Measurements from ENCODE around the gene ANGPTL4.

Gene ANGPTL4

DNA sequence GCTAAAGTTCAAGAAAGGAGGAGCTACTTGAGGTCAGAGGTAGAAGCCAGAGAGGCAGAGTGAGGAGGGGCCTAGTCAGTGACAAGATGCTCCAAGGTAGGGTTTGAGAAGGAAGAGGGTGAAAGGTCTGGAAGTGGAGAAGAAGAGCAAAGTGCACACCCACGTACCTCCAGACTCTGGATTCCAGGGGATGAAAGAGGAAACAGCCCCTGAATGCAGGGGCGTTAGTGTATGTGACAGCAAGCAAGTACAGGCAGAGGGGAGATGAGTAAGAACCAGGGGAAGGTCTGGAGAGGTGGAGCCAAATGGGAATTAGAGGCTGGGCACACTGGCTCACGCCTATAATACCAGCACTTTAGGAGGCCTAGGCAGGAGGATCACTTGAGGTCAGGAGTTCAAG, 34.0 kb upstream of the ANGPTL4 start:
- no peak for DNase-seq (ENCODE audit: low read depth in 2 of 2)
- TF ChIP-seq, protein P1, sequence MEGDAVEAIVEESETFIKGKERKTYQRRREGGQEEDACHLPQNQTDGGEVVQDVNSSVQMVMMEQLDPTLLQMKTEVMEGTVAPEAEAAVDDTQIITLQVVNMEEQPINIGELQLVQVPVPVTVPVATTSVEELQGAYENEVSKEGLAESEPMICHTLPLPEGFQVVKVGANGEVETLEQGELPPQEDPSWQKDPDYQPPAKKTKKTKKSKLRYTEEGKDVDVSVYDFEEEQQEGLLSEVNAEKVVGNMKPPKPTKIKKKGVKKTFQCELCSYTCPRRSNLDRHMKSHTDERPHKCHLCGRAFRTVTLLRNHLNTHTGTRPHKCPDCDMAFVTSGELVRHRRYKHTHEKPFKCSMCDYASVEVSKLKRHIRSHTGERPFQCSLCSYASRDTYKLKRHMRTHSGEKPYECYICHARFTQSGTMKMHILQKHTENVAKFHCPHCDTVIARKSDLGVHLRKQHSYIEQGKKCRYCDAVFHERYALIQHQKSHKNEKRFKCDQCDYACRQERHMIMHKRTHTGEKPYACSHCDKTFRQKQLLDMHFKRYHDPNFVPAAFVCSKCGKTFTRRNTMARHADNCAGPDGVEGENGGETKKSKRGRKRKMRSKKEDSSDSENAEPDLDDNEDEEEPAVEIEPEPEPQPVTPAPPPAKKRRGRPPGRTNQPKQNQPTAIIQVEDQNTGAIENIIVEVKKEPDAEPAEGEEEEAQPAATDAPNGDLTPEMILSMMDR (IDR thresholded peaks at IDR 0.05; ENCODE audit: low read depth, low read length): no peak
- H3K4me3 ChIP-seq (replicated peaks in 1 of 2; ENCODE audit: low read depth in 2 of 2, low read length in 2 of 2): no peak overlapping the region

DNA sequence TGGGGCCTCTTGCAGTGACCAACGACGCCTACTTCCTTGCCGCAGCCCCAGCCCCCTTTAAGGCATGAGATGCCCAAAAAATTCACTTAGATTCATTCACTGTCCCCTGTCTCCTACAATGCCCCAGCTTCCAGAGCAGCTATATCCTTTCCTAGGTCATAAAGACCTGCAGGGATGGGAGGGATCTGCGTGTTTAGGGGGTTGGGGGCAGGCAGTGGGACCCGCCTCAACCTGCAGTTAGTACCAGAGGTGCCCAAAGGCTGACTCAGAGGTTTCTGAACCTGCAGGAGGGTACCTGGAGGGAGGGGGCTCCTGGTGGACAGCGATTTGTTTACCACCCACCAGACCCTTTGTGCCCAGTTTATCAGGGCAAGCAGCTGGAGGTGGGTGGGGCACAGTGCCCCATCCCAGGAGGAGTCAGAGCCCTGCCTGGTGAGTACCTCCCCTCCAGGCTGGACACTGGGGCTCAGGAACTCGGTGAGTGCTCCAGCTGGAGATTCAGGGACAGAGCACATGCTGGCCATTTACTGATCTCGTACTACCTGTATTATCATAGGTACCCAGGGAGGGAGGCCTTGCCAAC, 32.6 kb upstream of the ANGPTL4 start:
- TF ChIP-seq, protein P1 (IDR thresholded peaks at IDR 0.05; ENCODE audit: low read depth, low read length): no peak
- no peak for DNase-seq (ENCODE audit: low read depth in 2 of 2)
- no peak overlapping the region for H3K4me3 ChIP-seq (replicated peaks in 1 of 2; ENCODE audit: low read depth in 2 of 2, low read length in 2 of 2)

DNA sequence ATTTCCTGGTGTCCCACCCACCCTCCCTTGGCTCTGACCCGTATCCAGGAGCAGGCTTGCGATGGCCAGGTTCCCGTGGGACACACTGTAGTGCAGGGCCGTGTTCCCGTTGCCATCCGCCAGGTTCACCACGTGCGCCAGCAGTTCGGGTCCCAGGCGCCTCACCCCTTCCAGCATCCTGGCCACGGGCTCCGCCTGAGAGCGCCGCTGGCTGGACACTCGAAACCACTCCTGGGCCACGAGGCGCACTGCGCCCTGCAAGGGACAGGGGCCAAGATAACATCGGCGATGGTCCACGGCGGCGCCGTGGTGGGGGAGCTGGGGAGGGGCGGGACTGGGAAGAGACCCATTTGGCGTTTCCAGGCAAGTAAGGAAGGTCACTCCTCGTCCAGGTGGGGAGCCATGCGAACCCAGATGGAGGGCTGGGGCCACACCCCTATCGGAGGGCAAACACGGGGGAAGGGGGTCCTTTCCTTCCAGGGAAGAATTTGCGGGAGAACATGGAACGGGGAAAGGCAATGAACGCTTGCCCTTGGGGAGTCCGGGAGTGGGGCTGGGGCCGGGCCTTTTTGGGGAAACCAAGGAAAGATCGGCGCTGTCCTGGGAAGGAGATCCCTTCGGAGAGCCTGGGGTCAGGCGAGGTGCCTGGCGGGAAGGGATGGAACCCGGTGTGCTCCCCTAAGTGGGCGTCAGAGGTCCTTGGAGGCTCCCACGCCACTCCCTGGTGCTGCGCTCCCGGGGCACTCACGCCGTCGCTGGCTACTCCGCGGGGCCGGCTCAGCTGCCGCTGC, 30.8 kb upstream of the ANGPTL4 start:
- H3K4me3 ChIP-seq (replicated peaks in 1 of 2; ENCODE audit: low read depth in 2 of 2, low read length in 2 of 2): no peak overlapping the region
- DNase-seq (ENCODE audit: low read depth in 2 of 2): no peak

DNA sequence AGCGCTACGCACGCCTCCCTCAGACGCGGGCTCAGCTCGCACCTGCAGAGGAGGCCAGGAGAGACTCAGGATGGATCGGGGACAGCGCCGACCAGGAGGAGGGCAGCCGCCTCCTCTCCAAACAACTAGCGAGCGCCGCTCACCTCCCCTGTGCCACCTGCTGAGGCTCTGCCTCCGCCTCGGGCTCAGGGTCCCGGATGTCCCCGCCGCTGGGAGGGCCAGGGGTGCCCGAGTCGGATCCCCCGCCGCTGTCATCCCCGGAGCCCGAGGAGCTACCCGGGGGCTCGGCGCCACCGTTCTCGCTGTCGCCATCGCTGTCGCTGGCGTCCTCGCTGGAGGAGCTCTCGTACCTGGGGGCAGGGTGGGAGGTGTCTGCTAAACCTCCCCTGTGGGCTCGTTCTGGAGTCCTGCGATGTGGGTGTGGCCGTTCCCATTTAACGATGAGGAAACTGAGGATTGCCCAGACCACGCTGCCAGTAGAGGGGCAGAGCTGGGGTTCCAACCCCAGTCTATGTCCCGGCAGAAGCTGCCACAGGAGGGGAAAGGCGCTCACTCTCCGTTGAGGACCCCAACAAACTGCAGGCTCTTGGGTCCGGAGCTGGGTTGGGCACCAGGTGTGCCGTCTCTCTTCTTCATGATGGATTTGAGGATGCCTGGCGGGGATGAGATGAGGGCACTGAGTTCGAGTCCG, 30.0 kb upstream of the ANGPTL4 start:
- H3K4me3 ChIP-seq (replicated peaks in 1 of 2; ENCODE audit: low read depth in 2 of 2, low read length in 2 of 2): no peak overlapping the region
- no peak for DNase-seq (ENCODE audit: low read depth in 2 of 2)

More for the DNA sequence above, 30.8 kb upstream of the ANGPTL4 start:
- TF ChIP-seq, protein P1 (IDR thresholded peaks at IDR 0.05; ENCODE audit: low read depth, low read length): no peak

DNA sequence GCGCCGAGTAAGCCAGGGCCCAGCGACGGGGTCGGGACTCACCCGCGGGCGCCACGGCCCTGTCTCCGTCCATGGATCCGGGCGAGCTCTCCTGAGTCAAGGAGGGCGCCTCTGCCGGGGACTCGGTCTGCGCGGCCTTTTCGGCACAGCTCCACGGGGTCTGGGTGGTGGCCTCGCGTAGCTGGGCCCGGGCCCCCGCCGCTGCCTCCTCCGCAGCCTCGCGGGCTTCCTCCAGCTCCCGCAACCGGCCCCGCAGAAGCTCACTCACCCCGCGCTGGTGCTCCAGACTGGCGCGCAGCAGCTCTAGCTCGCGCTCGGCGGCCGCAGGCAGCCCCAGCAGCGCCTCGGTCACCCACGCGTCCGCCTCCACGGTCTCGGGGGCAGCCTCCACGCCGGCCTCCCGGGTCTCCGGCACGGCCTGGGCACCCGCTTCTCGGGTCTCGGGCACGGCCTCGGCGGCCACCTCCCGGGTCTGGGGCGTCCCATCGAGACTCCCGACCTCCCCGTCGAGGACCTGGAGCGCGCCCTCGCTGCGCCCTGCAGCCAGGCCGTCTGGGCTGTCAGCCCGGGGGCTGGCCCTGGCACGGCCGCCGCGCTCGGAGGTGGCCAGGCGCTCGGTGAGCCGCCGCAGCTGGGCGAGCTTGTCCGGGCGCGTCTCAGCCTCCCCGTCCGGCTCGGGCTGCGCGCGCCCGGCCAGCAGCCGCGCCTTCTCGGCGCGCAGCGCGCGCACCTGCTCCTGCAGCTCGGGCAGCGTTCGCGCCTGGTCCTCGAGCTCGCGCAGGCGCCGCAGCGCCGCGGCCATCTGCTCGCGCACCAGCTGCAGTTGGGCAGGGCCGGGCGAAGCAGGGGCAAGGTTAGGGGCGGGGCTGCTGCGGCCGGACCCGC, 29.3 kb upstream of the ANGPTL4 start:
- H3K4me3 ChIP-seq (replicated peaks in 1 of 2; ENCODE audit: low read depth in 2 of 2, low read length in 2 of 2): peak overlapping the region in 1 of 2 donors; percentile 5
- peak; percentile 61 to 68 for DNase-seq (ENCODE audit: low read depth in 2 of 2)
- TF ChIP-seq, protein P1 (IDR thresholded peaks at IDR 0.05; ENCODE audit: low read depth, low read length): no peak

More for the DNA sequence above, 30.0 kb upstream of the ANGPTL4 start:
- TF ChIP-seq, protein P1 (IDR thresholded peaks at IDR 0.05; ENCODE audit: low read depth, low read length): no peak

Measured in cardiac fibroblast (primary cell).